Activated CD8-positive, alpha-beta memory T cell treated with anti-CD3 and anti-CD28 coated beads, Interleukin-2, amount 50 U/mL, for 1 hour (primary cell): ENCODE data around the gene XRCC5.
"Not testable (repeated sequence)": the region's sequence is repeated elsewhere in the genome, so short reads cannot be mapped to it uniquely, and the experiment has no call there.

ENCODE experiments used
- DNase-seq: peaks from one replicate; pipeline ENCODE4 v3.0.0-alpha.2; 2020; ENCODE audit errors: extremely low read depth

The XRCC5 gene

GRCh38 chr2:216118474-216118873, 9.3 kb downstream of the XRCC5 start:
- no peak for DNase-seq

DNA sequence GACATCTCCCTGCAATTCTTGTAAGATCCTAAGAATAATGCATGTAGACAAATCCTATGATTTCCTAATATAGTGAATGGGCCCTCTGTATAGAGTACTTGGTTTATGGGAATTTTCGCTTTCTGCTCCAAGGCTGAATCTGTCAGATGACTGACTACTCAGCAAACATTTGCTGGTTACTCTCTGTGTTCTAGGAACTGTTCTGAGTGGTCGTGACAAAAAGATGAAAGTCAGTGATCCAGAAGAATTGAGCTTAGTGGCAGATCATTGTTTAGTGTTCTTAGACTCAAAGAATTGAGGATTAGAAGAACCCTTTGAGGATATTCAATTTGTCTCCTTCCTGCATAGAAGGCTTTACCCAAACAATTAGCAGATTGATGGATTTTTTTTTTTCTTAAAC, 10.0 kb downstream of the XRCC5 start:
- no peak for DNase-seq

GRCh38 chr2:216119986-216120385, 10.8 kb downstream of the XRCC5 start:
- DNase-seq = no peak

- DNase-seq = no peak
These were observed 12.1 kb downstream of the XRCC5 start for GRCh38 chr2:216121255-216121654.

DNA sequence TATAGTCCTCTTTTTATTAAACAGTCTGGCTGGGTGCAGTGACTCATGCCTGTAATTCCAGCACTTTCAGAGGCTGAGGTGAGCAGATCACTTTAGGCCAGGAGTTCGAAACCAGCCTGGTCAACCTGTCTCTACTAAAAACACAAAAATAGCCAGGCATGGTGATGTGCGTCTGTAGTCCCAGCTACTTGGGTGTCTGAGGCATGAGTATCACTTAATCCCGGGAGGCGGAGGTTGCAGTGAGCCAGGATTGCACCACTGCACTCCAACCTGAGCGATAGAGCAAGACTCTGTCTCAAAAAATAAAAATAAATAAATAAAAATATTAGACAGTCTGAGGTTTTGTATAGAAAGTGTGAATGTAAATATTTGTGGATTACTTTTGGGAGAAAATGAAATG, 17.8 kb downstream of the XRCC5 start:
- DNase-seq = no peak

- no peak for DNase-seq
These were observed 21.3 kb downstream of the XRCC5 start for GRCh38 chr2:216130346-216130971.

- no peak for DNase-seq
These were observed 22.2 kb downstream of the XRCC5 start for GRCh38 chr2:216131175-216131926.

- DNase-seq = no peak
These were observed 23.4 kb downstream of the XRCC5 start for GRCh38 chr2:216132585-216132984.

- DNase-seq = no peak
These were observed 24.2 kb downstream of the XRCC5 start for GRCh38 chr2:216133397-216133796.

GRCh38 chr2:216134958-216135541, 25.9 kb downstream of the XRCC5 start:
- no peak for DNase-seq

DNA sequence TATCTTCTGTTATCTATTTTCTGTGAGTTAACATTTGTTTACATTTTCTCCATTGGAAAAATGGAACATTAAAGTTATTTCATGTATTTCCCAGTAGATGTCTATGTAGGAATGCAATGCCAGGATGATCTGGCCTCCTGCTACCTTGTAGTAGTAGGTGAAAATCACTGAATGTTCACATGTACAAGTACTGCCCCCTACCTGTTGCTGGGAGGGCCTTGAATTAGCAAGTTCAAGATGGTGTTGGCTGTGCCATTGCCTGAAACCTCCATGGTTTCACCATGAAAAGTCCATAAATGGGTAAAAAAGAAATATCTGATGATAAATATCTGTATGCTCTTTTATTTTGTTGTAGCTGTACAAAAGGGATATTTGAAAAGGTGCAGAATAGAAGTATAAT, 30.7 kb downstream of the XRCC5 start:
- DNase-seq = no peak

DNA sequence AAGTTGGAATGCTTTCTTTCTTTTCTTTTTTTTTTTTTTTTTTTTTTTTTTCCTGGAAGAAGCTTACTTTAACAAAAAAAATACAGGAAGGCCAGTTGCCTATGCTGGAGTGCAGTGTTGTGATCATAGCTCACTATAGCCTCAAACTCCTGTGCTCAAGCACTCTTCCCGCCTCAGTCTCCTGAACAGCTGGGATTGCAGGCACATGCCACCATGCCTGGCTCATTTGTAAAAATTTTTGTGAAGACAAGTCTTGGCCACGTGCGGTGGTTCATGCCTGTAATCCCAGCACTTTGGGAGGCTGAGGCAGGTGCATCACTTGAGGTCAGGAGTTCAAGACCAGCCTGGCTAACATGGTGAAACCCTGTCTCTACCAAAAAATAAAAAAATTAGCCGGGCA, 32.4 kb downstream of the XRCC5 start:
- not testable (repeated sequence) for DNase-seq

- DNase-seq = no peak
These were observed 33.4 kb downstream of the XRCC5 start for GRCh38 chr2:216142540-216142939.

- DNase-seq = no peak
These were observed 35.2 kb downstream of the XRCC5 start for GRCh38 chr2:216144372-216144771.

DNA sequence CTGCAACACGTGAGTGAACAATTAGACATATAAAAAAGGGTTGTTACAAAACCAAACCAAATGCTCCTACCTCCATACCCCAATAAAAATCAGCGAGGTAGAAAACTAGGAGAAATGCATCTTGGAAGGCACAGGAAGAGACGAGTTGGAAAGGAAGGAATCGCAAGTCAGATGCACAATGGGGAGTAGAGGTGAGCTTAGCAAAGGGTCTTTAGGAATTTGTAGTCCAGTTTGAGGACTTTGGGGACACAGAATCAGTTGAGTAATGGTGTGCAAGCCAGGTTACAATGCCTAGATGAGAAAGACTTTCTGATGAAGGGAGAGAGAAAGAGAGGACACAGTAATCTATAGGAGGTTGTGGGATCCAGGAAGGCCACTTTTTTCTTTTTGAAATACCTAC, 35.7 kb downstream of the XRCC5 start:
- no peak for DNase-seq

DNA sequence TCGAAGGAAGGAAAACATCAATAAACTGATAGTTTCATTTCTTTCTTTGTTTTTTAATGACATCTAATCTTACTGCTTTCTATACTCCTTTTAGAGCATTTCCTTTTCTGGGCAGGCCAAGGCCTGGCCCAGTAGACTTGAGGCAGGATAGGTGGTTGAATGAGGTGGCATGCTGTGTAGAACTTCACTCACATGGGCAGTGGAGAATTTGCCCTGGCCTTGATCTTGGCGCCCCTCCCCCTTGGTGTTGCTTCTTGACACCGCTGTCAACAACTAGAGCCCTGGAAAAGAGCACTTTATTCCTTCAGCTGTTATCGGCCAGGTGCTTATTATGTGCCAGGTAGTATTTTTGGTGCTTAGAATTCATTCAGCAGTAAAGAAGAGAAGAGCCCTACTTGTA, 37.4 kb downstream of the XRCC5 start:
- no peak for DNase-seq

GRCh38 chr2:216147172-216148131, 38.3 kb downstream of the XRCC5 start:
- DNase-seq = no peak

GRCh38 chr2:216148983-216149382, 39.8 kb downstream of the XRCC5 start:
- no peak for DNase-seq

- no peak for DNase-seq
These were observed 40.6 kb downstream of the XRCC5 start for GRCh38 chr2:216149741-216150140.

- no peak for DNase-seq
These were observed 42.3 kb downstream of the XRCC5 start for GRCh38 chr2:216151313-216152025.

DNA sequence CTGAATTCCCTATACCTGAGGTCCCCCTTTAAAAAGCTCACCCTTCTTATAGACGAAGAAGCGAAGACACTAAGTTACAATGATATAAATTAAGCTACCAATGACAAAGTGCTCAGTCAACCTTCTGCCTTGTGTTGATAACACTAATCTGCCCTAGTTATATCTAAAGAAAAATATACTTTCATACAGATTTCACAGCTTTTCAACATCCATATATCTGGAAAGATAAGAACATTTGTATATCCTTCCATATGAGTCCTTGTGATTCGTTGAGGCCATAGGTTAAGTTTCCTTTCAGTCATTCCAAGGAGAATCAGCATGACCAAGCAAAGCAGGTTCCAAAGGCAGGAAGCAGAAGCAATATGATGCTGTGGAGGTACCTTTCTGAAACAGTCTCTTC, 46.8 kb downstream of the XRCC5 start:
- no peak for DNase-seq
